ENCODE results near the gene PNMA8C.

DNA sequence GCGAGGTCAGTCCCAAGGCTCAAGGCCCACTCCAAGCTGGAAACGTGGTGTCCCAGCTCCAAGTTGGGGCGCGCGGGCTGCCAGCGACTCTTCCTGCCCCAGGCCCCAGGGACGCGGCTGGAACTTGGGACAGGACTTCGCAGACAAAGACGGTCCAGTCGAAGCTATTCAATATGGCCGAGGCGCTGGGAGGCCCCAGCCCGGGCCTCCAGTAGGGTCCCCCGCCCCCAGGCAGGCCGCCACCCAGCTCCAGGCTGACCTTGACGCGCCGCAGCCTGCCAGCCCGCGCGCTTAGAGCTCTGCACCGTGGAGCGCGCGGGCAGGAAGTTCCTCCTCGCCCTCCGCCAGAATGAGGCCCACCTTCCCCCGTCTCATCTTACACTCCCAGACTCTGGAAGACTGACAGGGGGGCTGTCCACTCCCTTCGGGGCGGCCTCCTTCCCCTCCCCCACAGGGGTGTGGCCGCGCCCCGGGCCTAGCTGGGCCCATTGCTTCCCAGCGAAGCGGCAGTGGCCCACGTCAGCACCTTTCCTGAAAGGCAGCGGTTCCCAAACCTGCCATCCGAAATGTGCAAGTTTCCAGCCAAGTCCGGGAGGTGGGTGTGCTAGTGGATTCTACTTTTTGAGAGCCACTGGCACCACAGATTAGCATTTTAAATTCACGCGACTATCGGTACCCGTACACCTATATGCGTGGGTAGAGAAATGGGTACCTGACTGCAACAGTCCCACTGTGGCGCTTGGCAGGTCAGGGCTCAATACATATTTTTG lies 15.3 kb downstream of the PNMA8C start, which contains the start of gene CCDC8:
- TF ChIP-seq, protein P1, sequence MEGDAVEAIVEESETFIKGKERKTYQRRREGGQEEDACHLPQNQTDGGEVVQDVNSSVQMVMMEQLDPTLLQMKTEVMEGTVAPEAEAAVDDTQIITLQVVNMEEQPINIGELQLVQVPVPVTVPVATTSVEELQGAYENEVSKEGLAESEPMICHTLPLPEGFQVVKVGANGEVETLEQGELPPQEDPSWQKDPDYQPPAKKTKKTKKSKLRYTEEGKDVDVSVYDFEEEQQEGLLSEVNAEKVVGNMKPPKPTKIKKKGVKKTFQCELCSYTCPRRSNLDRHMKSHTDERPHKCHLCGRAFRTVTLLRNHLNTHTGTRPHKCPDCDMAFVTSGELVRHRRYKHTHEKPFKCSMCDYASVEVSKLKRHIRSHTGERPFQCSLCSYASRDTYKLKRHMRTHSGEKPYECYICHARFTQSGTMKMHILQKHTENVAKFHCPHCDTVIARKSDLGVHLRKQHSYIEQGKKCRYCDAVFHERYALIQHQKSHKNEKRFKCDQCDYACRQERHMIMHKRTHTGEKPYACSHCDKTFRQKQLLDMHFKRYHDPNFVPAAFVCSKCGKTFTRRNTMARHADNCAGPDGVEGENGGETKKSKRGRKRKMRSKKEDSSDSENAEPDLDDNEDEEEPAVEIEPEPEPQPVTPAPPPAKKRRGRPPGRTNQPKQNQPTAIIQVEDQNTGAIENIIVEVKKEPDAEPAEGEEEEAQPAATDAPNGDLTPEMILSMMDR (IDR thresholded peaks at IDR 0.05), result no peak
- TF ChIP-seq POLR2A (IDR thresholded peaks at IDR 0.05), result peak; percentile 79 to 92

All from heart left ventricle (tissue), 13 donors.